Neural progenitor cell (in vitro differentiated cells): ENCODE measurements around the gene CMAS.

Source experiments
- EZH2 ChIP-seq: fragments of 200-600 bp; sonication (generic); IDR thresholded peaks from 2 replicates; pipeline ENCODE4 v1.6.1; 2017; ENCODE audit warnings: antibody characterized with exemption, mild to moderate bottlenecking, moderate library complexity
- TF ChIP-seq, protein P1 (sequence below): fragments of 200-600 bp; sonication (generic); IDR thresholded peaks from 2 replicates; pipeline ENCODE4 v1.5.1; 2017; ENCODE audit warnings: antibody characterized with exemption, mild to moderate bottlenecking

GRCh38 chr12:22101749-22102243 is 55.8 kb downstream of the CMAS start:
- no peak for TF ChIP-seq EZH2
- TF ChIP-seq, protein P1, sequence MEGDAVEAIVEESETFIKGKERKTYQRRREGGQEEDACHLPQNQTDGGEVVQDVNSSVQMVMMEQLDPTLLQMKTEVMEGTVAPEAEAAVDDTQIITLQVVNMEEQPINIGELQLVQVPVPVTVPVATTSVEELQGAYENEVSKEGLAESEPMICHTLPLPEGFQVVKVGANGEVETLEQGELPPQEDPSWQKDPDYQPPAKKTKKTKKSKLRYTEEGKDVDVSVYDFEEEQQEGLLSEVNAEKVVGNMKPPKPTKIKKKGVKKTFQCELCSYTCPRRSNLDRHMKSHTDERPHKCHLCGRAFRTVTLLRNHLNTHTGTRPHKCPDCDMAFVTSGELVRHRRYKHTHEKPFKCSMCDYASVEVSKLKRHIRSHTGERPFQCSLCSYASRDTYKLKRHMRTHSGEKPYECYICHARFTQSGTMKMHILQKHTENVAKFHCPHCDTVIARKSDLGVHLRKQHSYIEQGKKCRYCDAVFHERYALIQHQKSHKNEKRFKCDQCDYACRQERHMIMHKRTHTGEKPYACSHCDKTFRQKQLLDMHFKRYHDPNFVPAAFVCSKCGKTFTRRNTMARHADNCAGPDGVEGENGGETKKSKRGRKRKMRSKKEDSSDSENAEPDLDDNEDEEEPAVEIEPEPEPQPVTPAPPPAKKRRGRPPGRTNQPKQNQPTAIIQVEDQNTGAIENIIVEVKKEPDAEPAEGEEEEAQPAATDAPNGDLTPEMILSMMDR: no peak
